ENCODE measurements around the gene SNTB2.
"Not testable (repeated sequence)": the region's sequence is repeated elsewhere in the genome, so short reads cannot be mapped to it uniquely, and the experiment has no call there.

Gene SNTB2

GRCh38 chr16:69270831-69271230, 83.9 kb downstream of the SNTB2 start:
- no peaks in the 10 kb centered on the region for H3K27me3 ChIP-seq (ENCODE audit: insufficient read depth, low read length)
- no peak overlapping the region for H3K4me3 ChIP-seq (ENCODE audit: low read length)
- no peak overlapping the region for H3K9ac ChIP-seq (ENCODE audit: low read depth, low read length)
- no peaks in the 10 kb centered on the region for H3K9me3 ChIP-seq (ENCODE audit: insufficient read depth, low read depth, low read length)
- H3K27ac ChIP-seq (ENCODE audit: low read length), result no peak overlapping the region
- H3K4me1 ChIP-seq (ENCODE audit: insufficient read depth, low read length), result no peaks in the 10 kb centered on the region
- H3K36me3 ChIP-seq (ENCODE audit: insufficient read depth, low read depth, low read length), result peaks cover 21% of the 10 kb centered on the region; the same call in 1 of the 2 replicates

- H3K27me3 ChIP-seq (ENCODE audit: insufficient read depth, low read length), result no peaks in the 10 kb centered on the region
- no peaks in the 10 kb centered on the region for H3K4me1 ChIP-seq (ENCODE audit: insufficient read depth, low read length)
- no peak overlapping the region for H3K27ac ChIP-seq (ENCODE audit: low read length)
- peaks cover 25% of the 10 kb centered on the region; the same call in 1 of the 2 replicates for H3K36me3 ChIP-seq (ENCODE audit: insufficient read depth, low read depth, low read length)
- no peak overlapping the region for H3K9ac ChIP-seq (ENCODE audit: low read depth, low read length)
- H3K9me3 ChIP-seq (ENCODE audit: insufficient read depth, low read depth, low read length), result no peaks in the 10 kb centered on the region
- H3K4me3 ChIP-seq (ENCODE audit: low read length), result no peak overlapping the region
Measured at GRCh38 chr16:69273009-69273408, 86.0 kb downstream of the SNTB2 start.

GRCh38 chr16:69274699-69275235, 87.8 kb downstream of the SNTB2 start:
- Histone ChIP-seq H3K36me3 (ENCODE audit: insufficient read depth, low read depth, low read length) (peaks cover 23% of the 10 kb centered on the region; the same call in 1 of the 2 replicates), H3K27me3 (ENCODE audit: insufficient read depth, low read length) (no peaks in the 10 kb centered on the region), H3K4me3 (ENCODE audit: low read length) (no peak overlapping the region), H3K4me1 (ENCODE audit: insufficient read depth, low read length) (no peaks in the 10 kb centered on the region), H3K27ac (ENCODE audit: low read length) (no peak overlapping the region), H3K9me3 (ENCODE audit: insufficient read depth, low read depth, low read length) (no peaks in the 10 kb centered on the region), H3K9ac (ENCODE audit: low read depth, low read length) (no peak overlapping the region)

- Histone ChIP-seq H3K36me3 (ENCODE audit: insufficient read depth, low read depth, low read length) (peaks cover 14% of the 10 kb centered on the region; the same call in 1 of the 2 replicates), H3K27ac (ENCODE audit: low read length) (no peak overlapping the region), H3K9me3 (ENCODE audit: insufficient read depth, low read depth, low read length) (no peaks in the 10 kb centered on the region), H3K4me1 (ENCODE audit: insufficient read depth, low read length) (no peaks in the 10 kb centered on the region), H3K4me3 (ENCODE audit: low read length) (no peak overlapping the region), H3K27me3 (ENCODE audit: insufficient read depth, low read length) (no peaks in the 10 kb centered on the region), H3K9ac (ENCODE audit: low read depth, low read length) (no peak overlapping the region)
Measured at GRCh38 chr16:69276148-69277115, 89.5 kb downstream of the SNTB2 start.

- Histone ChIP-seq H3K4me1 (ENCODE audit: insufficient read depth, low read length) (no peaks in the 10 kb centered on the region), H3K27ac (ENCODE audit: low read length) (no peak overlapping the region), H3K9ac (ENCODE audit: low read depth, low read length) (no peak overlapping the region), H3K4me3 (ENCODE audit: low read length) (no peak overlapping the region), H3K36me3 (ENCODE audit: insufficient read depth, low read depth, low read length) (peaks cover 9% of the 10 kb centered on the region; the same call in 1 of the 2 replicates), H3K9me3 (ENCODE audit: insufficient read depth, low read depth, low read length) (no peaks in the 10 kb centered on the region), H3K27me3 (ENCODE audit: insufficient read depth, low read length) (no peaks in the 10 kb centered on the region)
Measured at GRCh38 chr16:69277413-69277812, 90.4 kb downstream of the SNTB2 start.

- no peaks in the 10 kb centered on the region for H3K27me3 ChIP-seq (ENCODE audit: insufficient read depth, low read length)
- no peaks in the 10 kb centered on the region for H3K4me1 ChIP-seq (ENCODE audit: insufficient read depth, low read length)
- no peak overlapping the region for H3K27ac ChIP-seq (ENCODE audit: low read length)
- H3K9me3 ChIP-seq (ENCODE audit: insufficient read depth, low read depth, low read length), result no peaks in the 10 kb centered on the region
- H3K36me3 ChIP-seq (ENCODE audit: insufficient read depth, low read depth, low read length), result peaks cover 13% of the 10 kb centered on the region
- no peak overlapping the region for H3K4me3 ChIP-seq (ENCODE audit: low read length)
- no peak overlapping the region for H3K9ac ChIP-seq (ENCODE audit: low read depth, low read length)
Measured at GRCh38 chr16:69283851-69284250, 96.9 kb downstream of the SNTB2 start.

GRCh38 chr16:69285240-69285639, 98.3 kb downstream of the SNTB2 start:
- no peaks in the 10 kb centered on the region for H3K4me1 ChIP-seq (ENCODE audit: insufficient read depth, low read length)
- peaks cover 13% of the 10 kb centered on the region for H3K36me3 ChIP-seq (ENCODE audit: insufficient read depth, low read depth, low read length)
- H3K27ac ChIP-seq (ENCODE audit: low read length), result no peak overlapping the region
- no peaks in the 10 kb centered on the region for H3K27me3 ChIP-seq (ENCODE audit: insufficient read depth, low read length)
- H3K4me3 ChIP-seq (ENCODE audit: low read length), result no peak overlapping the region
- no peaks in the 10 kb centered on the region for H3K9me3 ChIP-seq (ENCODE audit: insufficient read depth, low read depth, low read length)
- H3K9ac ChIP-seq (ENCODE audit: low read depth, low read length), result no peak overlapping the region

GRCh38 chr16:69286941-69287713, 100.2 kb downstream of the SNTB2 start:
- Histone ChIP-seq H3K9me3 (ENCODE audit: insufficient read depth, low read depth, low read length) (no peaks in the 10 kb centered on the region), H3K4me1 (ENCODE audit: insufficient read depth, low read length) (no peaks in the 10 kb centered on the region), H3K9ac (ENCODE audit: low read depth, low read length) (no peak overlapping the region), H3K4me3 (ENCODE audit: low read length) (no peak overlapping the region), H3K27ac (ENCODE audit: low read length) (no peak overlapping the region), H3K27me3 (ENCODE audit: insufficient read depth, low read length) (no peaks in the 10 kb centered on the region), H3K36me3 (ENCODE audit: insufficient read depth, low read depth, low read length) (peaks cover 13% of the 10 kb centered on the region)

- H3K27ac ChIP-seq (ENCODE audit: low read length); H3K4me3 ChIP-seq (ENCODE audit: low read length); H3K27me3 ChIP-seq (ENCODE audit: insufficient read depth, low read length); H3K36me3 ChIP-seq (ENCODE audit: insufficient read depth, low read depth, low read length); H3K4me1 ChIP-seq (ENCODE audit: insufficient read depth, low read length); H3K9ac ChIP-seq (ENCODE audit: low read depth, low read length); H3K9me3 ChIP-seq (ENCODE audit: insufficient read depth, low read depth, low read length): not testable (repeated sequence)
Measured at GRCh38 chr16:69291657-69292056, 104.7 kb downstream of the SNTB2 start.

- H3K4me1 ChIP-seq (ENCODE audit: insufficient read depth, low read length), result no peaks in the 10 kb centered on the region
- no peak overlapping the region for H3K4me3 ChIP-seq (ENCODE audit: low read length)
- H3K9ac ChIP-seq (ENCODE audit: low read depth, low read length), result no peak overlapping the region
- H3K36me3 ChIP-seq (ENCODE audit: insufficient read depth, low read depth, low read length), result no peaks in the 10 kb centered on the region
- H3K27ac ChIP-seq (ENCODE audit: low read length), result no peak overlapping the region
- no peaks in the 10 kb centered on the region for H3K9me3 ChIP-seq (ENCODE audit: insufficient read depth, low read depth, low read length)
- no peaks in the 10 kb centered on the region for H3K27me3 ChIP-seq (ENCODE audit: insufficient read depth, low read length)
Measured at GRCh38 chr16:69293401-69293800, 106.4 kb downstream of the SNTB2 start.

GRCh38 chr16:69294051-69294450, 107.1 kb downstream of the SNTB2 start:
- Histone ChIP-seq H3K4me3 (ENCODE audit: low read length) (no peak overlapping the region), H3K9me3 (ENCODE audit: insufficient read depth, low read depth, low read length) (no peaks in the 10 kb centered on the region), H3K36me3 (ENCODE audit: insufficient read depth, low read depth, low read length) (no peaks in the 10 kb centered on the region), H3K27ac (ENCODE audit: low read length) (no peak overlapping the region), H3K27me3 (ENCODE audit: insufficient read depth, low read length) (no peaks in the 10 kb centered on the region), H3K4me1 (ENCODE audit: insufficient read depth, low read length) (no peaks in the 10 kb centered on the region), H3K9ac (ENCODE audit: low read depth, low read length) (no peak overlapping the region)
